Stimulated activated naive B cell treated with anti-CD40 and anti-IgM and Interleukin-4, amounts not matched to agents 10 μg/mL and 1 μg/mL and 100 μg/mL, for 72 hours (primary cell): ENCODE results near the gene IL12RB2.

Source experiments
- ATAC-seq, 2 donors: fragments of 150-1000 bp; cut with Tn5 transposase; replicated peaks; 2 replicates each; pipeline ENCODE4 v1.10.0; 2021; ENCODE audit warnings: moderate library complexity in 1 of 2
- DNase-seq: peaks from one replicate; pipeline ENCODE4 v3.0.0; 2021
- H3K27ac Mint-ChIP-seq: one replicate; pipeline ENCODE4 v1.8.0; 2022; ENCODE audit warnings: mild to moderate bottlenecking, mixed read lengths
- H3K27me3 Mint-ChIP-seq, 2 donors: one replicate each; pipeline ENCODE4 v1.8.0; 2022; ENCODE audit warnings: mixed read lengths in 2 of 2
- H3K36me3 Mint-ChIP-seq, 2 donors: one replicate each; pipeline ENCODE4 v1.8.0; 2022; ENCODE audit warnings: mixed read lengths in 2 of 2, mild to moderate bottlenecking in 1 of 2
- H3K4me1 Mint-ChIP-seq, 2 donors: one replicate each; pipeline ENCODE4 v1.8.0; 2022; ENCODE audit warnings: mixed read lengths in 2 of 2, mild to moderate bottlenecking in 1 of 2
- H3K4me3 Mint-ChIP-seq, 2 donors: one replicate each; pipeline ENCODE4 v1.8.0; 2022; ENCODE audit warnings: mild to moderate bottlenecking in 2 of 2, mixed read lengths in 2 of 2, moderate library complexity in 1 of 2
- H3K9me3 Mint-ChIP-seq, 2 donors: one replicate each; pipeline ENCODE4 v1.8.0; 2022; ENCODE audit warnings: mixed read lengths in 2 of 2, mild to moderate bottlenecking in 1 of 2

Gene IL12RB2

DNA sequence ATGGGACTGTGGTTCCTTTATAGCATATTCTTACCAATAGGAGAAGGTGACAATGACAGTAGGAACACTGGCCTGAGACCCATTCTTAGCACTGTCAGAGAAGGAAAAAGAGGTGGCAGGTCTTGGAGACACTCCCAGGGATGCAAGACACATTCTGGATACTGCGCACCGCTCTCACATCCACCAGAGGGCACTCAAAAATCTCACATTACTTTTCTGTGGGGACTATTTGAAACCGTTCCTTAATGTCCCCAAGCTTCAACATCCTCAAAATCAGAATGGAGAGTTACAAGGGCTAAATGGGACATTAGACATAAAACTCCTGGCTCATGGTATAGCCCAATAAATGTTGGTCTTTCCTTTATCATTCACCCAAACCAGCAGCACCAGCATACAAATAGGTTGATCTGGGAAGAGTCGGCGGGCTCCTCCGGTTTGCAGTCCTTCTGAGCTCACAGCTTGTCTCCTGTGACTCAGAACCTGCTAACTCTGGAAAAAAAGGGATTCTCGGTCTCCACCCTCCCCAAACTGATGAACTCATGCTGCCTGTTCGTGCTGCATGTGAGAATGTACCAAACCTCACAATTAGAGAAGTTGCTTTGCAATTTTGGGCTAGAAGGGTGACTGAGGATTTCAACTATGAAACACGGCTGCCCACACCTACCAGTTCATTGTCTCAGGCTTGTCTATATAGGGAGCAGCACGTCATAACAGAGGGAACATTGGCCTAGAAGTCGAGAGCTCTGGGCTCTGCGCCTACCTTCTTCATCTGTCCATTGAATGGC, 40.2 kb downstream of the IL12RB2 start:
- Mint-ChIP-seq H3K27me3 (no peaks in the 10 kb centered on the region), H3K9me3 (no peaks in the 10 kb centered on the region), H3K4me3 (no peak overlapping the region), H3K4me1 (peaks cover 5 to 9% of the 10 kb centered on the region in 2 donors), H3K27ac (no peak overlapping the region), H3K36me3 (peaks cover 1 to 4% of the 10 kb centered on the region in 2 donors)
- DNase-seq, result no peak
- peak; percentile 51 to 71 for ATAC-seq

DNA sequence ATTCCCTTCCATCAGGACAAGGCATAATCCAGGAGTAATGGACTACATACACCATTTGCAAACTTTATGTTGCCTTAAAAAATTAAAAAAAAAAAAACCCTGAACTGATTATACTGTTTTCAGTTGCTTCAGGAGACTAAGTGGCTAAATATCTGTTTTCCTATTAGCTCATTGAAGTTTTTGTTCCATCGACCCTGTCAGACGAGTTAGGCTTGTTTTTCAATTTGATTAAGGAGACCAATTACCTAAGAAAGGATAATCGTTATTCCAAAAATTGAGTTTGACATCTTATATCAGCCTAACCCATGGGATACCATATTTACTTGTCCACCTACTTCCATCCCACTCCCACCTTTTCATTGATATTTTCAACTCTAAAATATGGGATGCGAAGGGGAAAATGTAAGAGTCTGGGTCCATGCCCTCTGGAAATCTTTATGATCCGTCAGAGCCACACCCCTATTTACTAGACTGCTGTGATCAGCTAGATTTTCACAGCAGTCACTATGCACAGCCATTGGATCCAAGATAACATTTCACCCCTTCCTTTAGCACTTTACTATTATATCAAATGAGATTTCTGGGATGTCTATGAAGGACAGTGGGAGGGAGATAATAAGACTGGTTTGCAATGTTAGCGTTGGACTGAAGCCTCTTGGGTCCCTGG, 41.0 kb downstream of the IL12RB2 start:
- Mint-ChIP-seq H3K36me3 (peaks cover 6 to 7% of the 10 kb centered on the region in 2 donors), H3K9me3 (no peaks in the 10 kb centered on the region), H3K27me3 (no peaks in the 10 kb centered on the region), H3K27ac (no peak overlapping the region), H3K4me1 (peaks cover 5 to 9% of the 10 kb centered on the region in 2 donors), H3K4me3 (no peak overlapping the region)
- DNase-seq, result no peak
- no peak for ATAC-seq

DNA sequence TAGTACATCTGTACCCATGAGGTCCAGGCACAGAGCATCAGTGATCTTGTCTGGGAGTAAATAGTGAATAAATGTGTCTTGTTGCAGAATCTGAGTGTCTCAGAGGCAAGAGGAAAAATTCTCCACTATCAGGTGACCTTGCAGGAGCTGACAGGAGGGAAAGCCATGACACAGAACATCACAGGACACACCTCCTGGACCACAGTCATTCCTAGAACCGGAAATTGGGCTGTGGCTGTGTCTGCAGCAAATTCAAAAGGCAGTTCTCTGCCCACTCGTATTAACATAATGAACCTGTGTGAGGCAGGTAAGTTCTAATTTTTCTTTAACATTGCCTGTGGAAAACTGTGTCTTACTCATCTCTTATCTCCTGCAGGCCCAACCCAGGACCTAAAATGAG, 43.1 kb downstream of the IL12RB2 start:
- Mint-ChIP-seq H3K4me1 (peaks cover 3 to 10% of the 10 kb centered on the region in 2 donors), H3K27ac (no peak overlapping the region), H3K36me3 (peaks cover 18 to 20% of the 10 kb centered on the region in 2 donors), H3K27me3 (no peaks in the 10 kb centered on the region), H3K9me3 (no peaks in the 10 kb centered on the region), H3K4me3 (no peak overlapping the region)
- ATAC-seq (peak in 1 of 2 donors; percentile 20), DNase-seq (no peak)

- peaks cover 20 to 24% of the 10 kb centered on the region in 2 donors for H3K36me3 Mint-ChIP-seq
Measured at GRCh38 chr1:67352211-67352610, 44.5 kb downstream of the IL12RB2 start.

DNA sequence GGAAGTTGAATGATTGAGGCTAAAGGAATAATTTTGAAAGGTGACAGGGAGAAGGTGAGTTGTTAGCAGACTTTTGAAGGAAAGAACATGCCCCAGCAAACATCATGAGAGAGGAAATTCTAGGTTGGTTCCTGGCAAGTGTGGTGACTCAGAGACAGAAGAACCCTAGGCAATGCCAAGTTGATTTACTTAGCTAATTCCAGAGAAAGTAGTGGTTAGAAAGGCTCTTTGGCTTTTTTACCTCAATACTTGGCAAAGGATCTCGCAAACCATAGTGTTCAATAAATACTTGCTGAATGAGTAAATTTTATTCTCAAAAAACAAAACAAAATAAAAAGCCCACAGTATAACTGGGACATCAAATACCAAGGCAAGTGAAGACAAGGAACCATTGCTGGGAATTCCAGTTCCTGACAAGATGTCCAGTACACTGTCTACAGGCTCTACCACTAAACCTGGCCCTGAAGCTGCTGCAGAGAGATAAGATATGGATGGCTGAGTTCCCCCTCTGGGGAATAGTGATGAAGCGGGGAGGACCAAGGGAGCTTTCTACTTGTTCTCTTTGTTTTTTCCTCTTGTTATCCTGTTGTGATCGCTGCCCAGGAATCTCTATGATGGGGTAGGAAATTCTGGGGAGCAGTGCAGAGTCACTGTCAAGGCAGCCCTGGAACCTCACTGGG, 48.2 kb downstream of the IL12RB2 start:
- Mint-ChIP-seq H3K4me3 (no peak overlapping the region), H3K27me3 (no peaks in the 10 kb centered on the region), H3K4me1 (peaks cover 8 to 16% of the 10 kb centered on the region in 2 donors), H3K27ac (no peak overlapping the region), H3K36me3 (peaks cover 22 to 27% of the 10 kb centered on the region in 2 donors), H3K9me3 (no peaks in the 10 kb centered on the region)
- ATAC-seq, result no peak
- no peak for DNase-seq

More at GRCh38 chr1:67352211-67352610, 44.5 kb downstream of the IL12RB2 start:
- Mint-ChIP-seq H3K27ac (no peak overlapping the region), H3K4me1 (peaks cover 5 to 16% of the 10 kb centered on the region in 2 donors), H3K27me3 (no peaks in the 10 kb centered on the region), H3K9me3 (no peaks in the 10 kb centered on the region), H3K4me3 (no peak overlapping the region)
- DNase-seq, result no peak
- no peak for ATAC-seq

DNA sequence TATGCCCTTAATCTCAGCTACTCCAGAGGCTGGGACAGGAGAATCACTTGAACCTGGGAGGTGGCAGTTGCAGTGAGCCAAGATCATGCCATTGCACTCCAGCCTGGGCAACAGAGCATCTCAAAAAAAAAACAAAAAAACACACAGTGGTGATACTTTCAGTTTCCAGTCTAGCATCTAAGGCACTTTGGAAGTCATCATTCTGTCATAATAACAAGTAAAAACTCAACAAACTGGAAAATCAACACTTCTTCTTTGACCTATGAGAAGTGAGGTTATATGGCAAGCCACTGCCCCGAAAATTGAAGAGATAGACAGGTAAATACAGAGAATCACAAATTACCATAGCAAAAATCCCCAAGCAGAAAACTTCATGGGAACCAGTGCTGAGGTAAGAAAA, 51.9 kb downstream of the IL12RB2 start:
- H3K36me3 Mint-ChIP-seq, result peaks cover 15 to 22% of the 10 kb centered on the region in 2 donors
- DNase-seq, result no peak
- H3K4me3 Mint-ChIP-seq, result no peak overlapping the region
- H3K27me3 Mint-ChIP-seq, result no peaks in the 10 kb centered on the region
- peaks cover 8 to 16% of the 10 kb centered on the region in 2 donors for H3K4me1 Mint-ChIP-seq
- H3K9me3 Mint-ChIP-seq, result no peaks in the 10 kb centered on the region
- no peak for ATAC-seq
- H3K27ac Mint-ChIP-seq, result no peak overlapping the region

DNA sequence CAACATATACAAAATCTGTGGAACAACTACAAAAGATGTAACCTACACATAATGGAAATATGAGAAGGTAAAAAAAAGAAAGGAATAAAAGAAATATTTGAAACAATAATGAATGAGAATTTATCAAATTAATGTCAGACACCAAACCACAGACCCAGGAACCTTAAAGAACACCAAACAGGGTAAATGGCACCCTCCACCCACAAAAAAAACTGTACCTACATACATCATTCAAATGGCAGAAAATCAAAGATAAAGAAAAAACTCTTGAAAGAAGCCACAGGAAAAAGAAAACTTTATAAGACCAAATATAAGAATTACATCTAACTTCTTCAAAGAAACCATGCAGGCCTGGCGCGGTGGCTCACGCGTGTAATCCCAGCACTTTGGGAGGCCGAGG, 54.0 kb downstream of the IL12RB2 start:
- Mint-ChIP-seq H3K36me3 (peaks cover 5 to 16% of the 10 kb centered on the region in 2 donors), H3K27ac (no peak overlapping the region), H3K9me3 (no peaks in the 10 kb centered on the region), H3K4me3 (no peak overlapping the region), H3K27me3 (no peaks in the 10 kb centered on the region), H3K4me1 (peaks cover 6 to 8% of the 10 kb centered on the region in 2 donors)
- ATAC-seq (no peak), DNase-seq (no peak)

DNA sequence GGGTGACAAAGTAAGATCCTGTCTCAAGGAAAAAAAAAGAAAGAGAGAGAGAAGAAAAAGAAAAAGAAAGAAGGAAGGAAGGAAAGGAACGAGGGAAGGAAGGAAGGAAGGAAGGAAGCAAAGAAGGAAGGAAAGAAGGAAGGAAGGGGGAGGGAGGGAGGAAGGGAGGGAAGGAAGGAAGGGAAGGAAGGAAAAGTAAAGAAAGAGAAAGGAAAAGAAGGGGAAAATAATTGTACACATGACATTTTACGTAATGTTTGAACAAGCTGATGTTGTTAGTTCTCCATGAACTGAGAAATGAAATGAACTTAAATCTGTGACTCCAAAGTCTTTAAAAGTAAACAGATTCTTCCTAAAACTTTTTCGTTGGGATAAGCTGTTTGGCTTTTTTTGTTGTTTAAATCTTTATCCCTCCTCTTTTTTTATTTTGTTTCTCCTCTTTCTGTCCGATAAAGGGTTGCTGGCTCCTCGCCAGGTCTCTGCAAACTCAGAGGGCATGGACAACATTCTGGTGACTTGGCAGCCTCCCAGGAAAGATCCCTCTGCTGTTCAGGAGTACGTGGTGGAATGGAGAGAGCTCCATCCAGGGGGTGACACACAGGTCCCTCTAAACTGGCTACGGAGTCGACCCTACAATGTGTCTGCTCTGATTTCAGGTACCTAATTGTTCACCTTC, 59.8 kb downstream of the IL12RB2 start:
- DNase-seq, result no peak
- H3K36me3 Mint-ChIP-seq, result peaks cover 16% of the 10 kb centered on the region in 2 donors
- H3K27ac Mint-ChIP-seq, result peak overlapping the region; percentile 2
- no peak for ATAC-seq
- H3K27me3 Mint-ChIP-seq, result no peaks in the 10 kb centered on the region
- H3K4me1 Mint-ChIP-seq, result peaks cover 0 to 6% of the 10 kb centered on the region in 2 donors
- no peaks in the 10 kb centered on the region for H3K9me3 Mint-ChIP-seq
- no peak overlapping the region for H3K4me3 Mint-ChIP-seq

DNA sequence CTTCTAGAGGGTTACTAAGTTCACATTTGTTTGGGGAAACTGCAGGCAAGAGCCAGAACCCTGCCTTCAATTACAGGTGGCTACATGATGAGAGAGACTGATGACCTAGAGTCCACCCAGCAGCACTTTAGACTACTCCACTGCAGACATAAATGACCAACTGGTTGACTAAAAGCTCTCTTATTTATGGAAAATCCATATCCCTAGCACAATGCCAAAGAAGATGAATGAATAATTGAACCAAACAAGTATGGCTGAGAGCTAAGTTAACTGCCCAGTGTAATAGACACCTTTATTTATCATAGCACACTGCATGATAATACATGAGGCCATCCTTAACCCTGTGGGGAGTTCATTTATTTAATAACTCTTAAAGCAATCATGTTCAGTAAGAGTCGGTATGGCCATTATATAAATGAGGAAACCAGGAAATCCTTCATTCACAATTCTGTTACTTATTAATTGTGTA, 60.4 kb downstream of the IL12RB2 start:
- DNase-seq (no peak), ATAC-seq (no peak)
- no peaks in the 10 kb centered on the region for H3K9me3 Mint-ChIP-seq
- H3K27me3 Mint-ChIP-seq, result no peaks in the 10 kb centered on the region
- H3K36me3 Mint-ChIP-seq, result peaks cover 15 to 16% of the 10 kb centered on the region in 2 donors
- no peak overlapping the region for H3K4me3 Mint-ChIP-seq
- peaks cover 0 to 6% of the 10 kb centered on the region in 2 donors for H3K4me1 Mint-ChIP-seq
- peak overlapping the region; percentile 2 for H3K27ac Mint-ChIP-seq

GRCh38 chr1:67371043-67371442, 63.4 kb downstream of the IL12RB2 start:
- DNase-seq (no peak), ATAC-seq (no peak)
- Mint-ChIP-seq H3K27me3 (no peaks in the 10 kb centered on the region), H3K27ac (no peak overlapping the region), H3K36me3 (peaks cover 18 to 19% of the 10 kb centered on the region in 2 donors), H3K4me3 (no peak overlapping the region), H3K9me3 (no peaks in the 10 kb centered on the region), H3K4me1 (no peaks in the 10 kb centered on the region)

DNA sequence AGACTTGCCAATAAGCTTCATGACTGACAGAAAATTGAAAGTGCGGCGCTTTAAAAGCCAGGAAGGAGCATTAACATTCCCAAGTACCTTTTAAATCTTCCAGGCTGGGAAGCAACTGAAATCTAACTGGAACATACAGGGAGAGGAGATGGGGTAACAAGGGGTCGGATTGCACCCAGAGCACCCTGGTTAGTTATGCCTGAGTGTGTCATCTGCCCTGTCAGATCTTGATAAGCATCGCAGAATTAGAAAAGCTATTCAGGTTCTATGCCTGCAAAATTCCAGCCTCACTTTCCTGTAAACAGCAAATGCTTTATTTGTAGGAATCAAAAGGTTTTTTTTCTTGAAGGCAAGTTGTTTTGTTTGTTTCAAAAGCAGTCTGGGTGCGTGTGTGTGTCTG, 64.0 kb downstream of the IL12RB2 start:
- DNase-seq, result no peak

GRCh38 chr1:67372136-67372535, 64.5 kb downstream of the IL12RB2 start:
- H3K27ac Mint-ChIP-seq, result no peak overlapping the region

More for the DNA sequence above, 64.0 kb downstream of the IL12RB2 start:
- no peak overlapping the region for H3K4me3 Mint-ChIP-seq
- no peak for ATAC-seq
- no peak overlapping the region for H3K27ac Mint-ChIP-seq
- no peaks in the 10 kb centered on the region for H3K27me3 Mint-ChIP-seq
- H3K36me3 Mint-ChIP-seq, result peaks cover 23 to 25% of the 10 kb centered on the region in 2 donors
- H3K9me3 Mint-ChIP-seq, result no peaks in the 10 kb centered on the region
- no peaks in the 10 kb centered on the region for H3K4me1 Mint-ChIP-seq

DNA sequence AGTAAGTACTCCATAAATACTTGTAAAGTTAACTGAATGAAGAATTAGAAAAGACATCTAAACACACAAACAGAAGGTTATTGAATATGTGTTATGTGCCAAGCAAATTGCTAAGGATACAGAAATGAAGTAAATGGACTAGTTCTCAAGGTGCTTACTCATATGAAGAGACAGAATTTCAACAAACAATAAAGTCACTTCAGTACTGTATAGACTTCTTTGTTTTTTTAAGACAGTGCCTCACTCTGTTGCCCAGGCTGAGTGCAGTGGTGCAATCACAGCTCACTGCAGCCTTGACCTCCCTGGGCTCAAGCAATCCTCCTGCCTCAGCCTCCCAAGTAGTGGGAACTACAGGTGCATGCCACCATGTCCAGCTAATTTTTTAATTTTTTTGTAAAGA, 65.2 kb downstream of the IL12RB2 start:
- Mint-ChIP-seq H3K36me3 (peaks cover 29 to 34% of the 10 kb centered on the region in 2 donors), H3K9me3 (no peaks in the 10 kb centered on the region), H3K4me1 (no peaks in the 10 kb centered on the region), H3K27me3 (no peaks in the 10 kb centered on the region), H3K4me3 (no peak overlapping the region), H3K27ac (no peak overlapping the region)
- no peak for ATAC-seq
- DNase-seq, result no peak

More at GRCh38 chr1:67372136-67372535, 64.5 kb downstream of the IL12RB2 start:
- Mint-ChIP-seq H3K36me3 (peaks cover 25 to 30% of the 10 kb centered on the region in 2 donors), H3K9me3 (no peaks in the 10 kb centered on the region), H3K4me1 (no peaks in the 10 kb centered on the region), H3K4me3 (no peak overlapping the region), H3K27me3 (no peaks in the 10 kb centered on the region)
- ATAC-seq (no peak), DNase-seq (no peak)

- DNase-seq, result no peak
- Mint-ChIP-seq H3K4me3 (no peak overlapping the region), H3K27ac (no peak overlapping the region), H3K36me3 (peaks cover 42 to 49% of the 10 kb centered on the region in 2 donors), H3K4me1 (no peaks in the 10 kb centered on the region), H3K27me3 (no peaks in the 10 kb centered on the region), H3K9me3 (no peaks in the 10 kb centered on the region)
- ATAC-seq, result no peak
Measured at GRCh38 chr1:67376381-67376780, 68.7 kb downstream of the IL12RB2 start.
